HCT116 (cell line): ENCODE measurements around the gene LIN7B. TPM values are rescaled to one million over a fixed set of nuclear protein-coding genes. Genes with fewer than 3 reads are reported as not detected.
"Not testable (repeated sequence)": the region's sequence is repeated elsewhere in the genome, so short reads cannot be mapped to it uniquely, and the experiment has no call there.

Experiments used
- ATAC-seq: fragments of 200-7000 bp; cut with Tn5 transposase; 2 replicates; pipeline ENCODE4 v1.9.1; 2020; ENCODE audit warnings: mild to moderate bottlenecking, moderate library complexity
- BruUV-seq: library from RNA; stranded (reverse); fragments of 400-500 nt; replicated peaks from 2 replicates; lab custom pipeline; 2021; lab: Mats Ljungman, UMichigan
- CTCF ChIA-PET: fragments of 300-600 bp; sonication (Branson Sonifier 250); formaldehyde crosslinking; loops from one replicate; lab custom pipeline; 2021; ENCODE audit warnings: antibody characterized with exemption; lab: Charles Lee
- POLR2A ChIA-PET: fragments of 300-600, 350-600 bp; sonication (Branson Sonifier 250); formaldehyde crosslinking; loops from one replicate; lab custom pipeline; 2021; ENCODE audit warnings: antibody characterized with exemption; lab: Charles Lee
- RAD21 ChIA-PET, 2 experiments: fragments of 300-600 bp; sonication (Branson Sonifier 250); formaldehyde crosslinking; loops; one replicate each; lab custom pipeline; 2023; ENCODE audit warnings: low total read pairs in 2 of 2; ENCODE audit not compliant: uncharacterized antibody in 2 of 2, unreplicated experiment in 2 of 2, low non-redundant PET in 1 of 2; lab: Charles Lee
- DNase-seq: peaks from one replicate; pipeline ENCODE4 v3.0.0-alpha.2; 2010; ENCODE audit warnings: low read depth, low spot score
- H2AFZ ChIP-seq: fragments of 200-600 bp; shearing (Covaris generic), sonication (generic); 2 replicates; pipeline ENCODE4 v1.6.1; 2017; ENCODE audit warnings: low read depth, mixed run types, mixed read lengths, antibody characterized with exemption, low read length; ENCODE audit not compliant: poor library complexity, severe bottlenecking
- H3K27ac ChIP-seq: 2 replicates; pipeline ENCODE4 v1.5.1; 2012; ENCODE audit warnings: low read depth, low read length
- H3K27me3 ChIP-seq: fragments of 200-600 bp; sonication (generic); 2 replicates; pipeline ENCODE4 v1.6.1; 2016; ENCODE audit warnings: mixed run types, low read length, mixed read lengths; ENCODE audit not compliant: insufficient read depth
- H3K36me3 ChIP-seq, 2 experiments: fragments of 200-500 bp in 1 of 2; fragments of 200-600 bp in 1 of 2; sonication (Bioruptor generic) in 1 of 2; sonication (generic) in 1 of 2; 2 replicates each; pipeline versions ENCODE4 v1.5.1 to v1.6.1; 2014 to 2016; ENCODE audit warnings: low read length in 2 of 2, inconsistent platforms in 1 of 2, mixed read lengths in 1 of 2, mixed run types in 1 of 2; ENCODE audit not compliant: insufficient read depth in 2 of 2, control insufficient read depth in 1 of 2
- H3K4me1 ChIP-seq, 2 experiments: fragments of 200-600 bp in 1 of 2; sonication (generic) in 1 of 2; 2 replicates each; pipeline versions ENCODE4 v1.5.1 to v1.6.1; 2012 to 2017; ENCODE audit warnings: low read length in 2 of 2, inconsistent platforms in 1 of 2, mild to moderate bottlenecking in 1 of 2, mixed read lengths in 1 of 2, mixed run types in 1 of 2, moderate library complexity in 1 of 2; ENCODE audit not compliant: insufficient read depth in 2 of 2, control insufficient read depth in 1 of 2
- H3K4me2 ChIP-seq: fragments of 200-600 bp; sonication (generic); 2 replicates; pipeline ENCODE4 v1.6.1; 2017; ENCODE audit warnings: mixed run types, low read length, mixed read lengths
- H3K4me3 ChIP-seq, 2 experiments: fragments of 200-600 bp in 1 of 2; sonication (generic) in 1 of 2; replicated peaks in 1 of 2; 2 replicates each; pipeline ENCODE4 v1.5.1; 2011 to 2016; ENCODE audit warnings: low read length in 2 of 2, control low read depth in 1 of 2, low read depth in 1 of 2, mild to moderate bottlenecking in 1 of 2, mixed read lengths in 1 of 2, mixed run types in 1 of 2
- H3K79me2 ChIP-seq: fragments of 200-600 bp; sonication (generic); 2 replicates; pipeline ENCODE4 v1.6.1; 2017; ENCODE audit warnings: mild to moderate bottlenecking, mixed run types, low read length, moderate library complexity, mixed read lengths; ENCODE audit not compliant: insufficient read depth
- H3K9ac ChIP-seq: fragments of 200-600 bp; sonication (generic); 2 replicates; pipeline ENCODE4 v1.6.1; 2016; ENCODE audit warnings: low read length, mixed read lengths
- H3K9me2 ChIP-seq: fragments of 200-600 bp; sonication (generic), shearing (Covaris generic); 2 replicates; pipeline ENCODE4 v1.6.1; 2017; ENCODE audit warnings: mixed run types, mild to moderate bottlenecking, moderate library complexity; ENCODE audit not compliant: insufficient read depth
- H3K9me3 ChIP-seq, 2 experiments: fragments of 200-500 bp in 1 of 2; fragments of 200-600 bp in 1 of 2; sonication (Bioruptor generic) in 1 of 2; sonication (generic) in 1 of 2; 2 replicates each; pipeline ENCODE4 v1.6.1; 2014 to 2017; ENCODE audit warnings: low read length in 2 of 2, mixed read lengths in 2 of 2, inconsistent platforms in 1 of 2, low read depth in 1 of 2, mild to moderate bottlenecking in 1 of 2, mixed run types in 1 of 2, moderate library complexity in 1 of 2; ENCODE audit not compliant: control insufficient read depth in 1 of 2, insufficient read depth in 1 of 2
- H4K20me1 ChIP-seq: fragments of 200-600 bp; sonication (generic), shearing (Covaris generic); 2 replicates; pipeline ENCODE4 v1.6.1; 2017; ENCODE audit warnings: mixed run types, mild to moderate bottlenecking, moderate library complexity; ENCODE audit not compliant: insufficient read depth
- CBX3 ChIP-seq: IDR thresholded peaks from 2 replicates; pipeline ENCODE4 v1.6.1; 2012; ENCODE audit warnings: low read depth
- CEBPB ChIP-seq: IDR thresholded peaks from 2 replicates; pipeline ENCODE4 v1.6.1; 2012; ENCODE audit warnings: low read depth
- CTCF ChIP-seq, 3 experiments: fragments of 200-600 bp in 1 of 3; sonication (generic) in 1 of 3; IDR thresholded peaks in 2 of 3; conservative IDR thresholded peaks in 1 of 3; 2 replicates each; pipeline ENCODE4 v1.5.1; 2012 to 2017; ENCODE audit warnings: low read depth in 2 of 3, low read length in 2 of 3, antibody characterized with exemption in 1 of 3, borderline replicate concordance in 1 of 3, control low read depth in 1 of 3, mild to moderate bottlenecking in 1 of 3, mixed read lengths in 1 of 3, mixed run types in 1 of 3, moderate library complexity in 1 of 3; ENCODE audit not compliant: insufficient read depth in 1 of 3
- EGR1 ChIP-seq: IDR thresholded peaks from 2 replicates; pipeline ENCODE4 v1.6.1; 2012; ENCODE audit warnings: low read depth
- ELF1 ChIP-seq: IDR thresholded peaks from 2 replicates; pipeline ENCODE4 v1.6.1; 2012; ENCODE audit warnings: low read depth, borderline replicate concordance
- EZH2phosphoT487 ChIP-seq: fragments of 200-600 bp; IDR thresholded peaks from 2 replicates; pipeline ENCODE4 v1.6.1; 2018; ENCODE audit warnings: antibody characterized with exemption, borderline replicate concordance
- JUND ChIP-seq: IDR thresholded peaks from 2 replicates; pipeline ENCODE4 v1.6.1; 2012
- MAX ChIP-seq: IDR thresholded peaks from 2 replicates; pipeline ENCODE4 v1.6.1; 2012
- POLR2A ChIP-seq: IDR thresholded peaks from 2 replicates; pipeline ENCODE4 v1.7.0; 2011; ENCODE audit warnings: borderline replicate concordance; ENCODE audit not compliant: insufficient read depth, insufficient read length; ENCODE audit errors: extremely low read depth
- POLR2AphosphoS5 ChIP-seq: IDR thresholded peaks from 2 replicates; pipeline ENCODE4 v1.6.1; 2011; ENCODE audit warnings: mild to moderate bottlenecking, low read depth, low read length, moderate library complexity
- RAD21 ChIP-seq: IDR thresholded peaks from 2 replicates; pipeline ENCODE4 v1.6.1; 2012; ENCODE audit warnings: low read depth, mild to moderate bottlenecking
- SP1 ChIP-seq: IDR thresholded peaks from 2 replicates; pipeline ENCODE4 v1.6.1; 2012; ENCODE audit warnings: low read depth
- SRF ChIP-seq: IDR thresholded peaks from 2 replicates; pipeline ENCODE4 v1.6.1; 2012; ENCODE audit warnings: low read depth
- TCF7L2 ChIP-seq: IDR thresholded peaks from 2 replicates; pipeline ENCODE4 v1.7.0; 2011; ENCODE audit warnings: borderline replicate concordance, inconsistent platforms; ENCODE audit not compliant: insufficient read depth, insufficient read length; ENCODE audit errors: extremely low read depth
- YY1 ChIP-seq: IDR thresholded peaks from 2 replicates; pipeline ENCODE4 v1.6.1; 2011; ENCODE audit warnings: low read length, low read depth, moderate library complexity, mild to moderate bottlenecking; ENCODE audit not compliant: insufficient replicate concordance; ENCODE audit errors: extremely low read depth
- ZBTB33 ChIP-seq: IDR thresholded peaks from 2 replicates; pipeline ENCODE4 v1.6.1; 2011; ENCODE audit warnings: mild to moderate bottlenecking, low read length, moderate library complexity; ENCODE audit not compliant: insufficient replicate concordance; ENCODE audit errors: extremely low read depth
- ZFX ChIP-seq: fragments of 450-650 bp; IDR thresholded peaks from 2 replicates; pipeline ENCODE4 v1.6.1; 2017
- ZNF274 ChIP-seq: fragments of 200-500 bp; sonication (Bioruptor generic); IDR thresholded peaks from 2 replicates; pipeline ENCODE4 v1.6.1; 2014; ENCODE audit warnings: mild to moderate bottlenecking, low read depth, low read length, inconsistent platforms
- intact Hi-C: fragments of 100-400 bp; cut with micrococcal nuclease; formaldehyde crosslinking; loops from 2 replicates; pipeline ENCODE4 v1.10.0; 2022
- total RNA-seq: library from RNA; stranded (reverse); gene quantifications from one replicate; pipeline ENCODE4 v1.2.1, GENCODE V29; 2021; ENCODE audit not compliant: unreplicated experiment

The LIN7B gene
- total RNA-seq, 1 experiment from 2014 or later, result 7.2 TPM

- no peak for TF ChIP-seq POLR2AphosphoS5
Observed at GRCh38 chr19:49120325-49120683, 6.1 kb downstream of the LIN7B start (continued).

GRCh38 chr19:49120868-49121267 lies 6.7 kb downstream of the LIN7B start:
- DNase-seq, result no peak
- no peaks in the 10 kb centered on the region for H3K36me3 ChIP-seq
- peak overlapping the region; percentile 99; the same call in 1 of the 2 replicates for H3K4me2 ChIP-seq
- no peak for ATAC-seq
- H3K9me2 ChIP-seq, result no peaks in the 10 kb centered on the region
- TF ChIP-seq SRF, result no peak
- no peak for TF ChIP-seq CEBPB
- TF ChIP-seq POLR2A, result no peak
- TF ChIP-seq SP1, result no peak
- TF ChIP-seq ELF1, result no peak
- no peak for TF ChIP-seq CTCF (IDR thresholded peaks at IDR 0.05 in 2 of 3, conservative IDR thresholded peaks at IDR 0.05 in 1 of 3; ENCODE audit: borderline replicate concordance in 1 of 3, insufficient read depth in 1 of 3, low read depth in 2 of 3, low read length in 2 of 3)
- TF ChIP-seq EZH2phosphoT487, result no peak
- no peak for TF ChIP-seq ZFX
- no peak for TF ChIP-seq CBX3
- no peak for TF ChIP-seq YY1
- no peak for TF ChIP-seq MAX
- no peak for TF ChIP-seq ZBTB33
- TF ChIP-seq TCF7L2, result no peak
- no peak for TF ChIP-seq EGR1
- TF ChIP-seq ZNF274, result no peak
- TF ChIP-seq RAD21, result no peak
- no peak for TF ChIP-seq JUND
- TF ChIP-seq, all 23 proteins: peak for 0
- H3K9ac ChIP-seq, result no peak overlapping the region
- H3K79me2 ChIP-seq, result no peaks in the 10 kb centered on the region
- BruUV-seq, result no TSS peak
- CTCF ChIA-PET, result no interaction called here
- POLR2A ChIA-PET, result no interaction called here
- no peak overlapping the region for H3K4me3 ChIP-seq
- no peaks in the 10 kb centered on the region for H4K20me1 ChIP-seq
- no peak overlapping the region for H2AFZ ChIP-seq
- H3K27me3 ChIP-seq, result no peaks in the 10 kb centered on the region
- intact Hi-C loops, result no loop called here
- no peak overlapping the region for H3K27ac ChIP-seq
- RAD21 ChIA-PET, result no interaction called here
- no peaks in the 10 kb centered on the region for H3K9me3 ChIP-seq
- H3K4me1 ChIP-seq, result peaks cover 13 to 25% of the 10 kb centered on the region in 2 experiments

- BruUV-seq, H3K27ac ChIP-seq, POLR2A ChIA-PET, H3K4me2 ChIP-seq, H3K36me3 ChIP-seq, H3K79me2 ChIP-seq, H3K9me3 ChIP-seq, H3K9ac ChIP-seq, H3K27me3 ChIP-seq, H3K9me2 ChIP-seq, ATAC-seq, H3K4me3 ChIP-seq, H4K20me1 ChIP-seq, intact Hi-C loops, H2AFZ ChIP-seq, DNase-seq, RAD21 ChIA-PET: not testable (repeated sequence)
- peaks cover 13 to 25% of the 10 kb centered on the region in 2 experiments for H3K4me1 ChIP-seq
- CTCF ChIA-PET, result interaction anchor here (0.6 kb wide), 1 partner anchor 57 kb away, joined by 4 read pairs; the partner anchor contains the start of gene NTF4
Observed at GRCh38 chr19:49121841-49122240, 7.7 kb downstream of the LIN7B start.
